Gastroesophageal sphincter (tissue), 4 donors: Measurements from ENCODE around the gene PRXL2A. TPM values are rescaled to one million over a fixed set of nuclear protein-coding genes. Genes with fewer than 3 reads are reported as not detected.
A peak's percentile ranks its signal among the peaks of the same experiment; 100 is the strongest.

Source experiments
- ATAC-seq: fragments of 150-250 bp; one replicate; pipeline ENCODE4 v1.9.1; 2016; ENCODE audit warnings: mild to moderate bottlenecking, moderate library complexity
- H3K27ac ChIP-seq, 4 donors: fragments of 200-600 bp; sonication (generic) in 3 of 4; 1 replicate in 3 of 4; 2 replicates in 1 of 4; pipeline ENCODE4 v1.5.1; 2016 to 2019
- H3K27me3 ChIP-seq: fragments of 200-600 bp; sonication (generic); one replicate; pipeline ENCODE4 v1.5.1; 2019
- H3K36me3 ChIP-seq, 2 donors: fragments of 200-600 bp; sonication (generic); one replicate each; pipeline ENCODE4 v1.5.1; 2019; ENCODE audit warnings: control low read depth in 1 of 2
- H3K4me1 ChIP-seq, 3 donors: fragments of 200-600 bp; sonication (generic); 1 replicate in 2 of 3; 2 replicates in 1 of 3; pipeline ENCODE4 v1.5.1; 2016 to 2019; ENCODE audit warnings: control low read depth in 2 of 3
- H3K4me3 ChIP-seq, 2 donors: fragments of 200-600 bp; sonication (generic); one replicate each; pipeline ENCODE4 v1.5.1; 2019; ENCODE audit warnings: mild to moderate bottlenecking in 1 of 2, moderate library complexity in 1 of 2
- H3K9me3 ChIP-seq, 3 donors: fragments of 200-600 bp; sonication (generic); one replicate each; pipeline ENCODE4 v1.5.1; 2017 to 2019; ENCODE audit warnings: control low read depth in 2 of 3
- EP300 ChIP-seq: sonication (generic); formaldehyde crosslinking; IDR thresholded peaks from one replicate; pipeline ENCODE4 v1.6.1; 2017; ENCODE audit warnings: antibody characterized with exemption, mild to moderate bottlenecking
- POLR2A ChIP-seq, 2 donors: fragments of 450-650 bp; IDR thresholded peaks; one replicate each; pipeline ENCODE4 v1.6.1; 2017; ENCODE audit warnings: antibody characterized with exemption in 2 of 2, mild to moderate bottlenecking in 2 of 2, moderate library complexity in 1 of 2
- POLR2AphosphoS5 ChIP-seq: sonication (generic); formaldehyde crosslinking; IDR thresholded peaks from one replicate; pipeline ENCODE4 v1.6.1; 2017; ENCODE audit warnings: antibody characterized with exemption
- WGBS, 2 donors: methylation state at CpG; one replicate each; pipeline ENCODE4 v1.1.5; 2018; ENCODE audit warnings: low coverage in 1 of 2; 5-methylcytosine and 5-hydroxymethylcytosine counted together
- total RNA-seq, 4 donors: library from RNA; depleted of rRNA; stranded (reverse); fragments of >200 nt; gene quantifications; one replicate each; pipeline ENCODE4 v1.1.0, GENCODE V29; 2016
- TF ChIP-seq, protein P1 (sequence below), 4 experiments: fragments of 200-600 bp in 2 of 4; fragments of 450-650 bp in 2 of 4; sonication (generic) in 1 of 4; IDR thresholded peaks; one replicate each; pipeline ENCODE4 v1.5.1; 2017 to 2019; ENCODE audit warnings: antibody characterized with exemption in 4 of 4, mild to moderate bottlenecking in 2 of 4, moderate library complexity in 2 of 4

Gene PRXL2A
- total RNA-seq, 4 donors from 2014 or later: 26.4 to 29.4 (median 26.6) TPM

DNA sequence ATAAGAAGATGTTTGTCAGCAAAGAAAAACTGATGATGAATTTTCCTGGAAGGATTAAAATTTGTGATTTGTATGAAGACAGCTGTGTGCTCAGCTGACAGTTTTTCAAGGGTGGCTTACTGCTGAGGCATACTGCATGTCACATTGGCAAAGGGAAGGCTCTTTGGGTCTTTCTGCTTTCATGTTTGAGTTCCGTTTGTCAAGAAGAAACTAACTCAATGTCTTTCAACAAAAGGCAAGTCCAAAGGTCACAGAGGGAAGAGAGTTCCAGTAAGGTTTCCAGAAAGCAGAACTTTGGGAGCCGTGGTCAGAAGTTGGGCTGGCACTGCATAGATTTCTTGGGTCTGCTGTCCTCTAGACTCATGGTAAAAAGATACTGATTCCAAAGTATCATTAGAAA, 34.8 kb upstream of the PRXL2A start:
- Histone ChIP-seq H3K36me3 (no peaks in the 10 kb centered on the region), H3K4me1 (no peaks in the 10 kb centered on the region), H3K27ac (no peak overlapping the region), H3K9me3 (no peaks in the 10 kb centered on the region), H3K4me3 (no peak overlapping the region), H3K27me3 (no peaks in the 10 kb centered on the region)
- WGBS, 2 donors: 60% methylated on average over 2 of the region's 2 CpGs; no CpG with 5 or more reads in 1 of the 2 donors
- TF ChIP-seq POLR2A (IDR thresholded peaks at IDR 0.05) (no peak), POLR2AphosphoS5 (no peak), EP300 (no peak)
- TF ChIP-seq, protein P1, sequence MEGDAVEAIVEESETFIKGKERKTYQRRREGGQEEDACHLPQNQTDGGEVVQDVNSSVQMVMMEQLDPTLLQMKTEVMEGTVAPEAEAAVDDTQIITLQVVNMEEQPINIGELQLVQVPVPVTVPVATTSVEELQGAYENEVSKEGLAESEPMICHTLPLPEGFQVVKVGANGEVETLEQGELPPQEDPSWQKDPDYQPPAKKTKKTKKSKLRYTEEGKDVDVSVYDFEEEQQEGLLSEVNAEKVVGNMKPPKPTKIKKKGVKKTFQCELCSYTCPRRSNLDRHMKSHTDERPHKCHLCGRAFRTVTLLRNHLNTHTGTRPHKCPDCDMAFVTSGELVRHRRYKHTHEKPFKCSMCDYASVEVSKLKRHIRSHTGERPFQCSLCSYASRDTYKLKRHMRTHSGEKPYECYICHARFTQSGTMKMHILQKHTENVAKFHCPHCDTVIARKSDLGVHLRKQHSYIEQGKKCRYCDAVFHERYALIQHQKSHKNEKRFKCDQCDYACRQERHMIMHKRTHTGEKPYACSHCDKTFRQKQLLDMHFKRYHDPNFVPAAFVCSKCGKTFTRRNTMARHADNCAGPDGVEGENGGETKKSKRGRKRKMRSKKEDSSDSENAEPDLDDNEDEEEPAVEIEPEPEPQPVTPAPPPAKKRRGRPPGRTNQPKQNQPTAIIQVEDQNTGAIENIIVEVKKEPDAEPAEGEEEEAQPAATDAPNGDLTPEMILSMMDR (IDR thresholded peaks at IDR 0.05): no peak
- ATAC-seq: no peak

DNA sequence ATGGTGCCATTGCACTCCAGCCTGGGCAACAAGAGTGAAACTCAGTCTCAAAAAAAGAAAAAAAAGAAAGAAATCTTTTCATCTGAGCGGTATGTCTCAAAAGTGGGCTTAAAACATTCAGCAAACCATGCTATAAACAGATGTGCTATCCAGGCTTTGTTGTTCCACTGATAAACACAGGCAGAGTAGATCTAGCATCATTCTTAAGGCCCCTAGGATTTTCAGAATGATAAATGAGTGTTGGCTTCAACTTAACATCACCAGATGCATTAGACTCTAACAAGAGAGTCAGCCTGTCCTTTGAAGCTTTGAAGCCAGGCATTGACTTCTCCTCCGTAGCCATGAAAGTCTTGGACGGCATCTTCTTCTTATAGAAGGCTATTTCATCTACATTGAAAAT, 28.6 kb upstream of the PRXL2A start:
- Histone ChIP-seq H3K36me3 (no peaks in the 10 kb centered on the region), H3K27ac (no peak overlapping the region), H3K4me1 (no peaks in the 10 kb centered on the region), H3K4me3 (no peak overlapping the region), H3K27me3 (no peaks in the 10 kb centered on the region), H3K9me3 (no peaks in the 10 kb centered on the region)
- WGBS, 2 donors: 46 to 58% methylated on average over 3 of the region's 3 CpGs
- ATAC-seq: no peak
- TF ChIP-seq, protein P1 (IDR thresholded peaks at IDR 0.05): no peak
- no peak for TF ChIP-seq POLR2A (IDR thresholded peaks at IDR 0.05)
- TF ChIP-seq EP300: no peak
- TF ChIP-seq POLR2AphosphoS5: no peak

DNA sequence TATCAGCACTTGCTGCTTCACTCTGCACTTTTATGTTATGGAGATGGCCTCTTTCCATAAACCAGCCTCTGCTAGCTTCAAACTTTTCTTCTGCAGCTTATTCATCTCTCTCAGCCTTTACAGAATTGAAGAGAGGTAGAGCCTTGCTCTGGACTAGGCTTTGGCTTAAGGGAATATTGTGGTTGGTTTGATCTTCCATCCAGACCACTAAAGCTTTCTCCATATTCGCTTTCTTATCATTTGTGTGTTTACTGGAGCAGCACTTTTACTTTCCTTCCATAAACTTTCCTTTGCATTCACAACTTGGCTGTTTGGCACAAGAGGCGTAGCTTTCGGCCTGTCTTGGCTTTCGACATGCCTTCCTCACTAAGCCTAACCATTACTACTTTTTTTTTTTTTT, 28.2 kb upstream of the PRXL2A start:
- Histone ChIP-seq H3K4me3 (no peak overlapping the region), H3K36me3 (no peaks in the 10 kb centered on the region), H3K4me1 (no peaks in the 10 kb centered on the region), H3K27me3 (no peaks in the 10 kb centered on the region), H3K9me3 (no peaks in the 10 kb centered on the region), H3K27ac (no peak overlapping the region)
- no peak for ATAC-seq
- TF ChIP-seq POLR2A (IDR thresholded peaks at IDR 0.05) (no peak), POLR2AphosphoS5 (no peak), EP300 (no peak)
- TF ChIP-seq, protein P1 (IDR thresholded peaks at IDR 0.05): no peak
- WGBS, 2 donors: 27 to 77% methylated on average over 4 of the region's 4 CpGs

DNA sequence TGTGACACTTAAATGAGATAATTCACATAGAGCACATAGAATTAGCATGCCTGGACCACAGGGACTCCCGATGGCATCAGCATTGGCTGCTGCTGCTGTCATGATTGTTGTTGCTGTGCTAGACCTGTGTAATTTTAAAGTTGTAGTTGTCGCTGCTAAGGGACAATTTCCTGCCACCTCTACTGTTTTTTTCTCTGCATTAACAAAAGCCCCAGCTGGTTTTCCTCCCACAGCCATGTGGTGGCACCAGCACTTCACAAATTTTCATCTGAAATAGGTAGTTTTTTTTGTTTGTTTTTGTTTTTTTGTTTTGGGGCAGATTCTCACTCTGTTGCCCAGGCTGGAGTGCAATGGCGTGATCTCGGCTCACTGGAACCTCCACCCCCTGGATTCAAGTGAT, 25.4 kb upstream of the PRXL2A start:
- no peak overlapping the region for H3K4me3 ChIP-seq
- H3K4me1 ChIP-seq: no peaks in the 10 kb centered on the region
- H3K27ac ChIP-seq: no peak overlapping the region
- TF ChIP-seq POLR2AphosphoS5 (no peak), EP300 (no peak), POLR2A (IDR thresholded peaks at IDR 0.05) (no peak)
- TF ChIP-seq, protein P1 (IDR thresholded peaks at IDR 0.05): peak in 3 of 4 experiments; percentile 19 to 64 (median 47)
- no peaks in the 10 kb centered on the region for H3K9me3 ChIP-seq
- WGBS, 2 donors: 5 to 30% methylated on average over 2 to 3 of the region's 4 CpGs
- ATAC-seq: no peak
- H3K36me3 ChIP-seq: no peaks in the 10 kb centered on the region
- no peaks in the 10 kb centered on the region for H3K27me3 ChIP-seq

DNA sequence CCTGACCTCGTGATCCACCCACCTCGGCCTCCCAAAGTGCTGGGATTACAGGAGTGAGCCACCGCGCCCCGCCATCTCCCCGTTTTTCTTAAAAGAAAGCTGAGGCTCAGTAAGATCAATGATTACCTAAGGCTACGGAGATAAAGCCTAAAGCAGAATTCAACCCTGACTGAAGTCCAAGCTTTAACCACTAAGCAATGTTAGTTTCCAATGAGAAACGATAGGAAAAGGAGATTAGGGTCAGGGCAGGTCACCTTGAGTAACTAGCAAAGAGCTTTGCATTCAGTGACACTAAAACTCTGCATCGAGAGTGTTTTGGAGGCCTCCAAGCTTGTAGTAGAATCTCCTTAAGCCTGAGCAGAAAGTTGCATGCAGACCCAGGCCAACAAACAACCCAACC, 17.6 kb upstream of the PRXL2A start:
- no peaks in the 10 kb centered on the region for H3K9me3 ChIP-seq
- WGBS, 2 donors: 71 to 83% methylated on average over 1 to 3 of the region's 9 CpGs

More for the DNA sequence above, 17.6 kb upstream of the PRXL2A start:
- TF ChIP-seq EP300 (no peak), POLR2AphosphoS5 (no peak), POLR2A (IDR thresholded peaks at IDR 0.05) (no peak)
- TF ChIP-seq, protein P1 (IDR thresholded peaks at IDR 0.05): no peak
- H3K36me3 ChIP-seq: no peaks in the 10 kb centered on the region
- peaks cover 0 to 4% (median 0%) of the 10 kb centered on the region in 3 donors for H3K4me1 ChIP-seq
- peaks cover 11% of the 10 kb centered on the region for H3K27me3 ChIP-seq
- H3K4me3 ChIP-seq: no peak overlapping the region
- H3K27ac ChIP-seq: no peak overlapping the region
- no peak for ATAC-seq
